ENCODE results near the gene SH3PXD2A. TPM values are rescaled to one million over a fixed set of nuclear protein-coding genes. Genes with fewer than 3 reads are reported as not detected.

SH3PXD2A gene
- total and polyA plus RNA-seq, 10 of the 15 experiments (the other 5 are each of a cell fraction or from before 2014, with no cell fraction given): 0.63 to 14.0 (median 4.4) TPM

DNA sequence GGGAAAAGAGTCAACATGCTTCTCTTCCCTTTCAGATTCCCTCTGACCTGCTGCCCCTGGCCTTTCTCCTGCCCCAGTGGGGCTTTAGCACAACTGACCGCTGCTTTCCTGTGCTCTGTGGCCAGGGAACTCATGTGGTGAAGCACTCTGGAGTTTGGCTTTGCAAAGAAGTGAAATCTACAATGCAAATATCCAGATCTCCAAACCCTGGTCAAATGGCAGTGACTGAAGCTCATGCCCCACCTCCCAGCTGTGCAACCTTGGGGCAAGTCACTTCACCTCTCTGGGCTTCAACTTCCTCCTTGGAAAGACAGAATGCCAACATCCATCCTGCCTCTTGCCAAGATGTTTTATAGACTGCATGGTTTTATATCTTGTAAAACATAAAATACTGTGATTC lies 204.0 kb downstream of the SH3PXD2A start:
- no peak overlapping the region for H3K4me2 ChIP-seq (ENCODE audit: control insufficient read depth, insufficient read depth)
- ChIA-PET POLR2A (no interaction called here), SMC1A (ENCODE audit: uncharacterized antibody, unreplicated experiment) (no interaction called here), CTCF (interaction anchor here (1.1 kb wide), 1 partner anchor 28 kb away, joined by 3 read pairs; no protein-coding TSS in a partner anchor), RAD21 (ENCODE audit: unreplicated experiment) (no interaction called here)
- intact Hi-C loops (cut with micrococcal nuclease; ENCODE audit: unreplicated experiment): no loop called here
- H3K27ac ChIP-seq (ENCODE audit: control insufficient read depth, insufficient read depth): no peak overlapping the region
- no peak for FAIRE-seq
- H2AFZ ChIP-seq (ENCODE audit: control insufficient read depth, low read depth, low read length): no peak overlapping the region
- WGBS (ENCODE audit: insufficient coverage, insufficient replicate concordance, low lambda C conversion rate, missing lambda C conversion rate): 6% methylated on average over 1 of the region's 1 CpG
- peaks cover 0 to 12% of the 10 kb centered on the region in 2 experiments; a peak in 3 of 4 replicates for H3K36me3 ChIP-seq (ENCODE audit: control insufficient read depth in 2 of 2, insufficient read depth in 2 of 2, low read length in 1 of 2)
- H4K20me1 ChIP-seq (ENCODE audit: control insufficient read depth, insufficient read depth): peaks cover 7% of the 10 kb centered on the region; the same call in 1 of the 2 replicates
- H3K27me3 ChIP-seq (replicated peaks in 1 of 2; ENCODE audit: control insufficient read depth in 2 of 2, insufficient read depth in 2 of 2, low read length in 1 of 2): no peaks in the 10 kb centered on the region
- H3K4me1 ChIP-seq (ENCODE audit: control insufficient read depth, insufficient read depth, low read length): no peaks in the 10 kb centered on the region
- ATAC-seq: no peak
- no TSS peak for BruUV-seq (replicated peaks)
- H3K79me2 ChIP-seq (ENCODE audit: control insufficient read depth, insufficient read depth, low read length): no peaks in the 10 kb centered on the region; the same call in none of the 2 replicates
- H3K9ac ChIP-seq (ENCODE audit: control insufficient read depth, insufficient read depth, low read length): no peak overlapping the region
- in situ Hi-C loops (cut with MboI): no loop called here
- no peak for TF ChIP-seq SUPT20H (IDR thresholded peaks at IDR 0.05; ENCODE audit: borderline replicate concordance, control insufficient read depth, low read depth, low read length)
- TF ChIP-seq ATF7 (IDR thresholded peaks at IDR 0.05; ENCODE audit: low read depth): no peak
- no peak for TF ChIP-seq ZBTB33 (IDR thresholded peaks at IDR 0.05)
- no peak for TF ChIP-seq CTCF (IDR thresholded peaks at IDR 0.05 in 2 of 3, conservative IDR thresholded peaks at IDR 0.05 in 1 of 3; ENCODE audit: control insufficient read depth in 2 of 3, extremely low read depth in 1 of 3, insufficient read depth in 1 of 3, low read depth in 3 of 3, low read length in 3 of 3)
- TF ChIP-seq NFYA (IDR thresholded peaks at IDR 0.05; ENCODE audit: borderline replicate concordance, low read depth, low read length): no peak
- no peak for TF ChIP-seq SMARCA5 (IDR thresholded peaks at IDR 0.05)
- no peak for TF ChIP-seq NBN (IDR thresholded peaks at IDR 0.05)
- no peak for TF ChIP-seq CEBPB (IDR thresholded peaks at IDR 0.05; ENCODE audit: borderline replicate concordance in 1 of 2, low read depth in 2 of 2, low read length in 2 of 2)
- no peak for TF ChIP-seq MYB (IDR thresholded peaks at IDR 0.05; ENCODE audit: borderline replicate concordance, low read depth, low read length)
- TF ChIP-seq FOS (IDR thresholded peaks at IDR 0.05; ENCODE audit: borderline replicate concordance, extremely low read depth, insufficient read length): no peak
- TF ChIP-seq PAX8 (IDR thresholded peaks at IDR 0.05): no peak
- H3K9me3 ChIP-seq (replicated peaks; ENCODE audit: control insufficient read depth, insufficient read depth, low read length): no peaks in the 10 kb centered on the region
- DNase-seq (ENCODE audit: low read depth, low spot score): no peak
- no peak overlapping the region for H3K4me3 ChIP-seq

Measured in GM12878 (cell line).